MG63 (cell line): ENCODE results near the gene APLP1. TPM values are rescaled to one million over a fixed set of nuclear protein-coding genes. Genes with fewer than 3 reads are reported as not detected.
"Not testable (repeated sequence)": the region's sequence is repeated elsewhere in the genome, so short reads cannot be mapped to it uniquely, and the experiment has no call there.

Experiments
- DNase-seq: peaks from one replicate; pipeline ENCODE4 v3.0.0-alpha.2; 2020
- H3K27me3 ChIP-seq: fragments of 250-450 bp; sonication (Bioruptor Pico); 2 replicates; pipeline ENCODE4 v1.5.1; 2020; ENCODE audit warnings: mild to moderate bottlenecking, moderate library complexity
- H3K36me3 ChIP-seq: fragments of 250-450 bp; sonication (Bioruptor Pico); 2 replicates; pipeline ENCODE4 v1.5.1; 2020; ENCODE audit warnings: mild to moderate bottlenecking, moderate library complexity
- H3K4me3 ChIP-seq: fragments of 250-450 bp; sonication (Bioruptor Pico); 2 replicates; pipeline ENCODE4 v1.5.1; 2020; ENCODE audit warnings: mild to moderate bottlenecking, moderate library complexity
- H3K9me3 ChIP-seq: fragments of 250-450 bp; sonication (Bioruptor Pico); 2 replicates; pipeline ENCODE4 v1.5.1; 2020; ENCODE audit warnings: mild to moderate bottlenecking, moderate library complexity
- total RNA-seq: library from RNA; depleted of rRNA; stranded (reverse); fragments of >200 nt; shearing (Covaris generic); gene quantifications from 2 replicates; pipeline ENCODE4 v1.2.3, GENCODE V29; 2014; ENCODE audit warnings: low replicate concordance; rRNA removed

APLP1 gene
- total RNA-seq, 1 experiment from 2014 or later, result 32.5 TPM

DNA sequence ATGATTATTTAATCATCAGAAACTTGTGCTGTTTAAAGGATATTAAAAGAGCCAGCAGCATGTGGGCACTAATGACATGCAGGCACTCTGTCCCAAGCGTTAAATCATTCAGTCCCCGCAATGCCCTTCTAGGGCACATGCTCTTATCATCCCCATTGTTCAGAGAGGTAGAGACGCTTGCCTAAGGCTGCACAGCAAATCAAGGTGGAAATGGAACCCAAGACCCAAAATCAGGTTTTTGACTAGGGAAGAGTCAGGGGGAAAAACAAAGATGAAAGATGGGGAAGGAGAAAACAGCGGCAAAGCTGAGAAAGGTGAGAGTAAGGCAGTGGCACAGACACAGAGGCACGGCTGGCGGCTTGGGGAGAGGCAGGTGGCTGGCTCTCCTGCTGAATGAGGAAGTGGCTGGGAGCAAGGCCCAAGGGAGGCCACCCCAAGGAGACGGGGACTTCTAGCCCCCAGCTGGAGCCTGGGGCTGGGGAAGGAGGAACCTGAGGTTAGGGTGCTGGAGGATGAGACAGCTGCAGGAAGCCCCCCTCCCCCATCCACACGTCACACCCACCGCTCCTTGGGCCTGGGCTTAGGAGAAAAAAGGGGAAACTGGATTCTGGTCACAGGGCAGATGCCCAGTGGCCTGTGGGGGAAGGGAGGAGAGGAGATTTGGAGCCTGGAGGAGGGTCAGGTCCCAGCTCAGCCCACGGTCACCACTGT is 40.8 kb downstream of the APLP1 start:
- Histone ChIP-seq H3K9me3 (no peaks in the 10 kb centered on the region), H3K27me3 (no peaks in the 10 kb centered on the region), H3K36me3 (no peaks in the 10 kb centered on the region), H3K4me3 (no peak overlapping the region)
- DNase-seq, result no peak

GRCh38 chr19:35909684-35910035 is 41.3 kb downstream of the APLP1 start:
- H3K27me3 ChIP-seq, result no peaks in the 10 kb centered on the region
- H3K36me3 ChIP-seq, result no peaks in the 10 kb centered on the region
- H3K9me3 ChIP-seq, result no peaks in the 10 kb centered on the region
- no peak for DNase-seq
- no peak overlapping the region for H3K4me3 ChIP-seq

- not testable (repeated sequence) for H3K36me3 ChIP-seq
Measured at GRCh38 chr19:35910355-35910754, 42.0 kb downstream of the APLP1 start.

GRCh38 chr19:35911173-35911572 is 42.8 kb downstream of the APLP1 start:
- Histone ChIP-seq H3K27me3 (peaks cover 2% of the 10 kb centered on the region; the same call in 1 of the 2 replicates), H3K9me3 (no peaks in the 10 kb centered on the region), H3K36me3 (no peaks in the 10 kb centered on the region), H3K4me3 (no peak overlapping the region)
- DNase-seq, result no peak

More at GRCh38 chr19:35910355-35910754, 42.0 kb downstream of the APLP1 start:
- not testable (repeated sequence) for H3K4me3 ChIP-seq, H3K27me3 ChIP-seq, DNase-seq, H3K9me3 ChIP-seq

- DNase-seq, result peak; percentile 35
- H3K9me3 ChIP-seq, result no peaks in the 10 kb centered on the region
Measured at GRCh38 chr19:35911790-35912189, 43.4 kb downstream of the APLP1 start.

GRCh38 chr19:35913589-35913988 is 45.2 kb downstream of the APLP1 start:
- no peaks in the 10 kb centered on the region for H3K9me3 ChIP-seq
- no peaks in the 10 kb centered on the region for H3K36me3 ChIP-seq
- DNase-seq, result no peak
- H3K4me3 ChIP-seq, result no peak overlapping the region
- H3K27me3 ChIP-seq, result peaks cover 2% of the 10 kb centered on the region; the same call in 1 of the 2 replicates

More at GRCh38 chr19:35911790-35912189, 43.4 kb downstream of the APLP1 start:
- H3K36me3 ChIP-seq, result no peaks in the 10 kb centered on the region
- no peak overlapping the region for H3K4me3 ChIP-seq
- H3K27me3 ChIP-seq, result peaks cover 2% of the 10 kb centered on the region; the same call in 1 of the 2 replicates

DNA sequence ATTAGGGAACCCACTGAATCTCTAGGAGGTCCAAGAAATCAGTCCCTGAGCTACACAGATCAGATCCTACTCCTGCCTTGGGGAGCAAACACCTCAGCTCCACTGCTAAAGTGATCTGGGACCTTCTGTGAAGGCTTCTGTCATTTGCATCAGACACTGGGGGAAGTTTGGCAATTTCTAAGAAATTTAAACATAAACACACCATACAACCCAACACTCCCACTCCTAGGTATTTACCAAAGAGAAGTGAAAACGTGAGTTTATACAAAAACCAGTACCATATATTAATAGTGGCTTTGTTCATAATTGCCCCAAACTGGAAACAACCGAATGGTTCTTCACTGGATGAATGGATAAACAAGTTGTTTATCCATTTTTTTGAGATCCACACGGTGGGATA is 47.1 kb downstream of the APLP1 start:
- no peaks in the 10 kb centered on the region for H3K36me3 ChIP-seq
- no peaks in the 10 kb centered on the region for H3K9me3 ChIP-seq
- peaks cover 2% of the 10 kb centered on the region; the same call in 1 of the 2 replicates for H3K27me3 ChIP-seq
- DNase-seq, result no peak
- H3K4me3 ChIP-seq, result no peak overlapping the region

DNA sequence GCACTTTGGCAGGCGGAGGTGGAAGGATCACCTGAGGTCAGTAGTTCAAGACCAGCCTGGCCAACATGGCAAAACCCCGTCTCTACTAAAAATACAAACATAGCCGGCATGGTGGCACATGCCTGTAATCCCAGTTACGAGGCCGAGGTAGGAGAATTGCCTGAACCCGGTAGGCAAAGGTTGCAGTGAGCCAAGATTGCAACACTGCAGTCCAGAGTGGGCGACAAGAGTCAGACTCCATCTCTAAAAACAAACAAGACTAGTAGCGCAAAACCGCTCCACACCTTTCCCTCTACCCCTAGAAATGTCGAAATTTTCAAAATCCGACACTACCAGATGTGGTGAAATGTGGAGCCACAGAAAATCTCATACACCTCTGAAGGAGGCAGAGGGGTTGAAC is 50.9 kb downstream of the APLP1 start:
- Histone ChIP-seq H3K4me3 (no peak overlapping the region), H3K36me3 (no peaks in the 10 kb centered on the region), H3K27me3 (peaks cover 12% of the 10 kb centered on the region), H3K9me3 (no peaks in the 10 kb centered on the region)
- no peak for DNase-seq

GRCh38 chr19:35921012-35921411 is 52.6 kb downstream of the APLP1 start:
- Histone ChIP-seq H3K27me3 (peaks cover 10% of the 10 kb centered on the region), H3K36me3 (no peaks in the 10 kb centered on the region), H3K4me3 (no peak overlapping the region), H3K9me3 (peaks cover 6% of the 10 kb centered on the region; the same call in 1 of the 2 replicates)
- no peak for DNase-seq

DNA sequence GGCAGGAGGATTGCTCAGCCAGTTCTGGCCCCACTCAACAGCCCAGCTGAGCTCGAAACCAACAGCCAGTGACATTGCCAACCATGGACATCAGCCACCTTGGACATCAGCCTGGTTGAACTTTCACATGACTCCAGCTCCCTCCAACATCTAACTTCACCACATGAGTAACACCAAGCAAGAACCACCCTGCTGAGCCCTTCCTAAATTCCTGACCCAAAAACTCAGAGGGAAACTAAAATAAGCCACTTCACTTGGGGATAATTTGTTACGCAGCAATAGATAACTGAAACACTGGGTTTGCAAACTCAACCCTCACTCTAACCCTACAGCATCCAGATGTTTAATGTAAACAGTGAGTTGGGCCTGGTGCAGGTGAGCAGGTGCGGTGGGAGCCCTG is 57.1 kb downstream of the APLP1 start:
- no peak overlapping the region for H3K4me3 ChIP-seq
- no peaks in the 10 kb centered on the region for H3K36me3 ChIP-seq
- H3K27me3 ChIP-seq, result peaks cover 20% of the 10 kb centered on the region
- no peak for DNase-seq
- peaks cover 8% of the 10 kb centered on the region; the same call in 1 of the 2 replicates for H3K9me3 ChIP-seq

DNA sequence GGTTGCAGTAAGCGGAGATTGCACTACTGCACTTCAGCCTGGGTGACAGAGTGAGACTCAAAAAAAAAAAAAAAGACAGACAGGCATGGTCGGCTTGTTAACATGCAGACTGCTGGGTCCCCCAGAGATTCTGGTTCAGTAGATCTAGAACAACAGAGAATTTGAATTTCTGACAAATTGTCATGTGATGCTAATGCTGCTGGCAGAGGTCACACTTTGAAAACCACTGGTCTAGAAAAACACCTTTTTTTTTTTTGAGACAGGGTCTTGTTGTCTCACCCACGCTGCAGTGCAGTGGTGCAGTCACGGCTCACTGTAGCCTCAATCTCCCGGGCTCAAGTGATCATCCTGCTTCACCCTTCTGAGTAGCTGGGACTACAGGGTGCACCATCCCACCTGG is 60.1 kb downstream of the APLP1 start:
- Histone ChIP-seq H3K27me3 (peaks cover 13% of the 10 kb centered on the region), H3K4me3 (no peak overlapping the region), H3K36me3 (no peaks in the 10 kb centered on the region), H3K9me3 (peaks cover 8% of the 10 kb centered on the region; the same call in 1 of the 2 replicates)
- DNase-seq, result no peak

Other genes starting within 250 kb of the APLP1 start
- gene RBM42, start 239.5 kb upstream of the APLP1 start, total RNA-seq, result 103 and 144 TPM in 2 replicates
- not detected in 2 replicates for gene ETV2, start 226.8 kb upstream of the APLP1 start, total RNA-seq
- 377 and 417 TPM in 2 replicates for gene COX6B1, start 220.3 kb upstream of the APLP1 start, total RNA-seq
- gene UPK1A, start 202.1 kb upstream of the APLP1 start, total RNA-seq, result not detected in 2 replicates
- gene ZBTB32, start 164.0 kb upstream of the APLP1 start, total RNA-seq, result not detected in 2 replicates
- 2.3 and 6.0 TPM in 2 replicates for gene KMT2B, start 150.6 kb upstream of the APLP1 start, total RNA-seq
- 0.27 and 2.4 TPM in 2 replicates for gene IGFLR1, start 126.1 kb upstream of the APLP1 start, total RNA-seq
- gene U2AF1L4, start 123.2 kb upstream of the APLP1 start, total RNA-seq, result 16.3 and 19.8 TPM in 2 replicates
- 37.6 and 76.2 TPM in 2 replicates for gene PSENEN, start 122.9 kb upstream of the APLP1 start, total RNA-seq
- gene LIN37, start 120.0 kb upstream of the APLP1 start, total RNA-seq, result 2.4 and 4.1 TPM in 2 replicates
- gene HSPB6, start 111.5 kb upstream of the APLP1 start, total RNA-seq, result not detected in 2 replicates
- 0.47 and 8.9 TPM in 2 replicates for gene PROSER3, start 110.4 kb upstream of the APLP1 start, total RNA-seq
- gene ARHGAP33, start 93.0 kb upstream of the APLP1 start, total RNA-seq, result 0.42 and 1.6 TPM in 2 replicates
- not detected in 2 replicates for gene PRODH2, start 55.7 kb upstream of the APLP1 start, total RNA-seq
- not detected in 2 replicates for gene NPHS1, start 16.1 kb upstream of the APLP1 start, total RNA-seq
- gene KIRREL2, start 11.7 kb upstream of the APLP1 start, total RNA-seq, result 0.15 and 0.43 TPM in 2 replicates
- 0.81 and 2.1 TPM in 2 replicates for gene NFKBID, start 32.0 kb downstream of the APLP1 start, total RNA-seq
- gene HCST, start 34.0 kb downstream of the APLP1 start, total RNA-seq, result not detected in 2 replicates
- not detected in 2 replicates for gene TYROBP, start 39.7 kb downstream of the APLP1 start, total RNA-seq
- 2.3 and 2.9 TPM in 2 replicates for gene LRFN3, start 67.8 kb downstream of the APLP1 start, total RNA-seq
- gene SDHAF1, start 126.6 kb downstream of the APLP1 start, total RNA-seq, result 46.1 and 77.8 TPM in 2 replicates
- gene SYNE4, start 140.2 kb downstream of the APLP1 start, total RNA-seq, result 0.22 and 0.23 TPM in 2 replicates
- 25.1 and 26.1 TPM in 2 replicates for gene ALKBH6, start 145.6 kb downstream of the APLP1 start, total RNA-seq
- not detected in 2 replicates for gene CLIP3, start 164.3 kb downstream of the APLP1 start, total RNA-seq
- gene THAP8, start 185.7 kb downstream of the APLP1 start, total RNA-seq, result 0.72 and 2.1 TPM in 2 replicates
- 2.5 and 6.1 TPM in 2 replicates for gene WDR62, start 186.3 kb downstream of the APLP1 start, total RNA-seq
- not detected in 2 replicates for gene OVOL3, start 242.6 kb downstream of the APLP1 start, total RNA-seq
- 94.2 and 101 TPM in 2 replicates for gene POLR2I, start 246.3 kb downstream of the APLP1 start, total RNA-seq
- gene TBCB, start 246.9 kb downstream of the APLP1 start, total RNA-seq, result 453 and 520 TPM in 2 replicates